Measurements from ENCODE around the gene KCNJ3.

The KCNJ3 gene, protein sequence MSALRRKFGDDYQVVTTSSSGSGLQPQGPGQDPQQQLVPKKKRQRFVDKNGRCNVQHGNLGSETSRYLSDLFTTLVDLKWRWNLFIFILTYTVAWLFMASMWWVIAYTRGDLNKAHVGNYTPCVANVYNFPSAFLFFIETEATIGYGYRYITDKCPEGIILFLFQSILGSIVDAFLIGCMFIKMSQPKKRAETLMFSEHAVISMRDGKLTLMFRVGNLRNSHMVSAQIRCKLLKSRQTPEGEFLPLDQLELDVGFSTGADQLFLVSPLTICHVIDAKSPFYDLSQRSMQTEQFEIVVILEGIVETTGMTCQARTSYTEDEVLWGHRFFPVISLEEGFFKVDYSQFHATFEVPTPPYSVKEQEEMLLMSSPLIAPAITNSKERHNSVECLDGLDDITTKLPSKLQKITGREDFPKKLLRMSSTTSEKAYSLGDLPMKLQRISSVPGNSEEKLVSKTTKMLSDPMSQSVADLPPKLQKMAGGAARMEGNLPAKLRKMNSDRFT

DNA sequence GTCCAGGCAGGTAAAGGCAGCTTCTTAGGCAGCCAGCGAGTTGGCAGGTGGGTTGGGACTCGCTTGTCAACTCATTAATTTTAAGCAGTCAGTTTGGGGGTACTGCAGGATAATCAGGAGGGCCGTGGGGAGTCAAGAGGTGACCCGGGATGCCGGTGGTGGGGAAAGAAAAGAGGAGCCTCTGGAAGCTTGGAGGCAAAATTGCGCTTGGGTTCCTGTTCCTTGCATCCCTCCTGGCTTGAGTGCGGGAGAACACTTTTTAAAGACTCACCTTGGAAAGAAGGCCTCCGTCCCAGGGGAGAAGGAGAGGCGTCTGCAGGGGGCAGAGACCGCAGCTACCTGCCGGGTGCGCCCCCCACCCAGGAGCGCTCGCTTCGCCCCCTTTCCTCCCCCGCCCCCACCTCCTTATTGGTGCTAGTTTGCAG is at the start of gene KCNJ3:
Gene KCNJ3 (plus strand): TSS at position 400 of the 425 bp plus-strand sequence. CDS start 81 bp downstream, outside the sequence.
- Mint-ChIP-seq H3K27me3 (peaks cover 38% of the 10 kb centered on the region), H3K27ac (no peak within 1 kb of the TSS), H3K9me3 (peaks cover 4% of the 10 kb centered on the region), H3K36me3 (ENCODE audit: low read depth) (peaks cover 4% of the 10 kb centered on the region), H3K4me3 (no peak within 1 kb of the TSS), H3K4me1 (ENCODE audit: low read depth) (peaks cover 5% of the 10 kb centered on the region)

DNA sequence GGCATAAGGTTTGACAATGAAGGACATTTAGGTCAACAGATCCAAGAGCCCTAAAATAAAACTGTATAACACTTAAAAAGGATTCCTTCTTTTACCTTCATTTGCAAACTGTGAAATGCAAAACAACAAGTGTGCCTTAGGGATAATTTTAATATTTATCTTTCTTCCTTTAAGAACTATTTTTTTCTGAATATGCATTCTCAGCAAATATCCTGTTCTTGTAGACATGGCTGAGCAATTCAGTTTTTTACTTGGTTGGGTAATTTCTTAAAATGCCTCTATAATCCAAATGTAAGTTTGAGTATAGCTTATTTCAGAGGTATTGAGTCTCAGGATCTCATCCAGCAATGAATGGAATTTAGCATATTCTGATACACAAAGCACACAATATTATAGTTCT is 43.0 kb upstream of the KCNJ3 start:
- Mint-ChIP-seq H3K9me3 (no peaks in the 10 kb centered on the region), H3K4me3 (no peak overlapping the region), H3K27ac (no peak overlapping the region), H3K4me1 (ENCODE audit: low read depth) (no peaks in the 10 kb centered on the region), H3K27me3 (no peaks in the 10 kb centered on the region), H3K36me3 (ENCODE audit: low read depth) (no peaks in the 10 kb centered on the region)

GRCh38 chr2:154658854-154659253 is 39.6 kb upstream of the KCNJ3 start:
- Mint-ChIP-seq H3K4me3 (no peak overlapping the region), H3K9me3 (no peaks in the 10 kb centered on the region), H3K36me3 (ENCODE audit: low read depth) (no peaks in the 10 kb centered on the region), H3K27ac (no peak overlapping the region), H3K27me3 (no peaks in the 10 kb centered on the region), H3K4me1 (ENCODE audit: low read depth) (no peaks in the 10 kb centered on the region)

GRCh38 chr2:154664248-154664647 is 34.2 kb upstream of the KCNJ3 start:
- H3K4me3 Mint-ChIP-seq: no peak overlapping the region
- no peaks in the 10 kb centered on the region for H3K27me3 Mint-ChIP-seq
- H3K4me1 Mint-ChIP-seq (ENCODE audit: low read depth): no peaks in the 10 kb centered on the region
- no peak overlapping the region for H3K27ac Mint-ChIP-seq
- no peaks in the 10 kb centered on the region for H3K36me3 Mint-ChIP-seq (ENCODE audit: low read depth)
- H3K9me3 Mint-ChIP-seq: no peaks in the 10 kb centered on the region

GRCh38 chr2:154670083-154670482 is 28.4 kb upstream of the KCNJ3 start:
- Mint-ChIP-seq H3K27ac (no peak overlapping the region), H3K9me3 (peaks cover 3% of the 10 kb centered on the region), H3K36me3 (ENCODE audit: low read depth) (no peaks in the 10 kb centered on the region), H3K27me3 (no peaks in the 10 kb centered on the region), H3K4me3 (no peak overlapping the region), H3K4me1 (ENCODE audit: low read depth) (no peaks in the 10 kb centered on the region)

DNA sequence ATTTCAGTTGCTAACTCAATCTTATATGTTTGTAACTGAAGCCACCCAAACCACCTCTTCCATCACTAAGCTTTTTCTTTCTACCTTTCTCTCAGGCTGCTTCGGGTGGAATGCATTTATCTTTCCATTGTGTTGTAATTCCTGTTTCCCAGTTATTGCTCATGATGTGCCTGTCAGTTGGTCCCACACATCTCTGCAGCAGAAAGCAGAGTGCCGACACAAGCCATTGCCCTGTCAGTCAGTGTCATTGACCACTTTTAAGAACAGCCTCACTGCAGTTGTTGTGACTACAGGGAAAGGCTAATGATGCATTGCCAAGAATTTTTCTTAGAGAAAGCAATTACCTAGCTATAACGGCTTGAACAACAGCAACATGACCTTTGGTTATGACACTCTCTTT is 24.8 kb upstream of the KCNJ3 start:
- H3K4me1 Mint-ChIP-seq (ENCODE audit: low read depth): no peaks in the 10 kb centered on the region
- H3K27ac Mint-ChIP-seq: no peak overlapping the region
- H3K36me3 Mint-ChIP-seq (ENCODE audit: low read depth): no peaks in the 10 kb centered on the region
- H3K4me3 Mint-ChIP-seq: no peak overlapping the region
- H3K9me3 Mint-ChIP-seq: peaks cover 3% of the 10 kb centered on the region
- H3K27me3 Mint-ChIP-seq: no peaks in the 10 kb centered on the region

DNA sequence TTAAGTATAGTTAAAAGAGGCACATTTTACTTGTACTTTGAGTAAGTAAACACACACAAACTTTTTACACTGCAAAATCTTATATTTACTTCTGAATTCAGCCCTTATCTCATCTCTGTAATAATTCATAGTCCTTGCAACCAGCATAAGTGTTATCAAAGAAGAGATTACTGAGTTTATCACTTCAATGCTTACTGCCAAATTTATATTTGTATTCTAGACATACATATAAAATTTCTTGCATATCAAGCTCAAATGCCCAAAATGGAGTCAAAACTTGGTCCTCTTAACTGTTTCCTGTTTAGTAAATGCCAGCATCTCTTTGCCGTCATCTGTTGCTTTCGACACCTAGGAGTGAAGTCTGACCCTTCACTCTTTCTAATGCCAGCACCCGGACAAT is 21.1 kb upstream of the KCNJ3 start:
- Mint-ChIP-seq H3K27me3 (no peaks in the 10 kb centered on the region), H3K36me3 (ENCODE audit: low read depth) (no peaks in the 10 kb centered on the region)

DNA sequence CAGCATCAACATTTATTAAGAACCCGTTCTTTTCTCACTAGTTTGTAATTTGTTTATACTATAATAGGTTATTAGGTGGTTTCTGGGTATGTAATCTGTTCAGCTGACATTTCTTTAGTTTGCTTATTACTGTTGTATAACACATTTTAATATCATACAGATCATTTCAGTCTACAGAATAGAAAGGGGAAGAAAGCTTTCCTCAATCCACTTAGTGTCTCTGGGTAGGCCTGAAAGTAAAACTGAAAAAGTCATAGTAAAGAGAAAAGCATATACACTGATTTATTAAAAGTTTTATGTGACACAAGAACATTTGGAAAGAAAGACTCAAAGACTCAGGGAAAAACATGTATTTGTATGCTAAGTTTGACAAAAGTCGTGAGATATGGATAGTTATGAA is 16.8 kb upstream of the KCNJ3 start:
- Mint-ChIP-seq H3K4me1 (ENCODE audit: low read depth) (no peaks in the 10 kb centered on the region), H3K27ac (no peak overlapping the region), H3K27me3 (no peaks in the 10 kb centered on the region), H3K9me3 (peaks cover 4% of the 10 kb centered on the region), H3K4me3 (no peak overlapping the region), H3K36me3 (ENCODE audit: low read depth) (no peaks in the 10 kb centered on the region)

More for the DNA sequence above, 21.1 kb upstream of the KCNJ3 start:
- Mint-ChIP-seq H3K4me3 (no peak overlapping the region), H3K4me1 (ENCODE audit: low read depth) (no peaks in the 10 kb centered on the region), H3K27ac (no peak overlapping the region), H3K9me3 (peaks cover 4% of the 10 kb centered on the region)

DNA sequence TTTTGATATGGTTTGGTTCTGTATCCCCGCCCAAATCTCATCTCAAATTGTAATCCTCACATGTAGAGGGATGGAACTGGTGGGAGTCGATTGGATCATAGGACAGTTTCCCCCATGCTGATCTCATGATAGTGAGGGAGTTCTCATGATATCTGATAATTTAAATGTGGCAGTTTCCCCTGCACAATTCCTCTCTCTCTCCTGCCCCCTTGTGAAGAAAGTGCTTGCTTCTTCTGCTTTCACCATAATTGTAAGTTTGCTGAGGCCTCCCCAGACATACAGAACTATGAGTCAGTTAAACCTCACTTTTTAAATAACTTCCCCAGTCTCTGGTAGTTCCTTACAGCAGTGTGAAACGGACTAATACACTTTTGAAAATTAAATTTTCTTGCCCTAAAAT is 12.3 kb upstream of the KCNJ3 start:
- Mint-ChIP-seq H3K4me3 (no peak overlapping the region), H3K4me1 (ENCODE audit: low read depth) (no peaks in the 10 kb centered on the region), H3K27me3 (no peaks in the 10 kb centered on the region), H3K9me3 (peaks cover 4% of the 10 kb centered on the region), H3K36me3 (ENCODE audit: low read depth) (no peaks in the 10 kb centered on the region), H3K27ac (no peak overlapping the region)

- Mint-ChIP-seq H3K36me3 (ENCODE audit: low read depth) (no peaks in the 10 kb centered on the region), H3K4me3 (no peak overlapping the region), H3K27ac (no peak overlapping the region), H3K4me1 (ENCODE audit: low read depth) (no peaks in the 10 kb centered on the region), H3K27me3 (no peaks in the 10 kb centered on the region), H3K9me3 (no peaks in the 10 kb centered on the region)
These were observed 10.1 kb upstream of the KCNJ3 start for GRCh38 chr2:154688373-154688772.

DNA sequence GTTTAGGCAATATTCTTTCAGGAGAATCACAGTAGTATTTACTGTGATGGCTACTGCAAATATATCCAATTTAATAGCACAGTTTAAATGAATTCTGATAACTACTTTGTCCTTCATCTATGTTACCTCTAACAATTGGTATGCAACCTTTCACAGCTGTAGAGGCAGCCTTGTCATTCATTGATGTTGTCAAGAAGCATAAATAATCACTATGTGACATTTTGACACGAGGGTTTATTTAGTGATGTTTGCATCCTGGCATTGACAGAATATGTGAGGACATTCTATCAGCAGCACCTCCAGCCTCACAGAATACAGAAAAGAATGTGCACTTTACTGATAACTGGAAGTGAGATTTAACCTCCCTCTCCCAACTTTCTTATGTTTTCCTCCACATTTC is 9.3 kb upstream of the KCNJ3 start:
- H3K27me3 Mint-ChIP-seq: no peaks in the 10 kb centered on the region
- H3K9me3 Mint-ChIP-seq: no peaks in the 10 kb centered on the region
- no peaks in the 10 kb centered on the region for H3K4me1 Mint-ChIP-seq (ENCODE audit: low read depth)
- no peak overlapping the region for H3K27ac Mint-ChIP-seq
- H3K4me3 Mint-ChIP-seq: no peak overlapping the region
- no peaks in the 10 kb centered on the region for H3K36me3 Mint-ChIP-seq (ENCODE audit: low read depth)

DNA sequence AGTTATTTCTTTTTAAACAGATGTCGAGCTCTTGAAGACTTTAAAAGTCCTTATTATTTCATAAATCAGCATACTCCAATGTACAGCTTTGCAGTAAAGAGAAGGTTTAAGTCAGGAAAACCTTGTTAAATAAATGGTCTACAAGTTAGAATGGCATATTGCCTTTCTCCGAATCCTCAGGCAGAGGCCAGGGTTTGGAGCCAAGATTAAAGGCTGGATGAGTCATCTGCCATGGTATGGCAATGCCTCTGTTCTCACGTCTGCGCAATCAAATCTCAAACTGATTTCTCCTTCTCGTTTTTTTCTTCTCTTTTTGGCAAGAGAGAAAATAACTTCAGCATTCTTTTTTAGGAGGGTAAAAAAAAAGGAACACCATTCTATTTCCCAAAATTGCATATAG is 5.6 kb upstream of the KCNJ3 start:
- peaks cover 25% of the 10 kb centered on the region for H3K27me3 Mint-ChIP-seq
- no peaks in the 10 kb centered on the region for H3K9me3 Mint-ChIP-seq
- no peak overlapping the region for H3K4me3 Mint-ChIP-seq
- H3K27ac Mint-ChIP-seq: no peak overlapping the region
- H3K36me3 Mint-ChIP-seq (ENCODE audit: low read depth): no peaks in the 10 kb centered on the region
- no peaks in the 10 kb centered on the region for H3K4me1 Mint-ChIP-seq (ENCODE audit: low read depth)

DNA sequence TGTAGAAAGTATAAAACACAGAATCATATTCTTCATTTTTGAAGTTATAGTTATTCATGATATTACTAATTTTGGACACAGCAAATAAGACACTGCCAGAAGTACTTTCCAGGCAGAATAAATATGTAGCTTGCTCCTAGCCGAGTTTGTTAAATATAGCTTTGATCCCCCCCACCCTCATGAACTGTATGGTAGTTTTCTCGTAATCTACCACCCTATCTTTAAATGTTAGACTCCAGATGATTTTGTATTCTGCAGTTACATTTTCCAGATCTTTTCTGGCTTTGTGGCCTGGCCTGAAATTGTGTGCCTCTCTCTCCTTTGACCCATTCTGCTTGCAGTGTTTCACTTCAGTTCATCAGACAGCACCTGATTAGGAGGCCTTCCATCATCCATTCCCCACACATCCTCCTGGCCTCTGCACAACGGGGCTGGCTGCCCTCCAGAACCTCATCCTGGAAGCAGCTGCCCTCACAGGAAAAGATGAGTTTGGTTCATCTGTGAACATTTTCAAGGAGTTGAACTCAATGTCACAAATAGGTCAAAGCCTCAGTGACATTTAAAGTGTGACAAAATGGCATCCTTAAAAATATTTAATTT is 4.7 kb upstream of the KCNJ3 start:
- Mint-ChIP-seq H3K27me3 (peaks cover 26% of the 10 kb centered on the region), H3K9me3 (peaks cover under 1% of the 10 kb centered on the region), H3K4me1 (ENCODE audit: low read depth) (peaks cover under 1% of the 10 kb centered on the region), H3K4me3 (no peak overlapping the region), H3K27ac (no peak overlapping the region), H3K36me3 (ENCODE audit: low read depth) (peaks cover under 1% of the 10 kb centered on the region)

DNA sequence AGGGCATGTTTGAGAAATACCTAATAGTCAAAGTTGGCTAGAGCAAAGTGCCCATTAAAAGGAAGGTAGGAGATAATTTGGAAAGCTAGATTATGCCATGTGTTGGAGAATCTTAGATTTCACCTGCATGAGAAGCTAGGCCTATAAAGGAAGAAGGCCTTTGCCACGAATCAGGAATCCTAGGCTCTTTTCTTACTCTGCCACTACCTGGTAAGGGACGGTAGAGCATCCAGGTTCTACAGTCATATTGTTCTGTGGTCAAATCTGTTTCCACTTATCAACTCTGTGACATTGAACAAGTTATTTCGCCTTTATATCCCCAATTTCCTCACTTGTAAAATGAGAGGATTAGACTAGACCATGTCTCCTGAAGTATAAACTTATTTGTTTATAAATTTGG is 3.6 kb upstream of the KCNJ3 start:
- Mint-ChIP-seq H3K4me3 (no peak overlapping the region), H3K27ac (no peak overlapping the region), H3K27me3 (peaks cover 37% of the 10 kb centered on the region), H3K4me1 (ENCODE audit: low read depth) (peaks cover 5% of the 10 kb centered on the region), H3K9me3 (peaks cover 4% of the 10 kb centered on the region), H3K36me3 (ENCODE audit: low read depth) (peaks cover 4% of the 10 kb centered on the region)

GRCh38 chr2:154696369-154696768 is 2.1 kb upstream of the KCNJ3 start:
- Mint-ChIP-seq H3K36me3 (ENCODE audit: low read depth) (peaks cover 4% of the 10 kb centered on the region), H3K27me3 (peaks cover 38% of the 10 kb centered on the region), H3K9me3 (peaks cover 4% of the 10 kb centered on the region), H3K4me1 (ENCODE audit: low read depth) (peaks cover 5% of the 10 kb centered on the region), H3K27ac (no peak overlapping the region), H3K4me3 (no peak overlapping the region)

Data from stimulated activated naive CD8-positive, alpha-beta T cell treated with anti-CD3 and anti-CD28 coated beads, Interleukin-15, Interleukin-2, amounts not matched to agents 100 ng/mL and 50 ng/mL, for 24 hours (primary cell).